GM23248 (cell line): ENCODE measurements around the gene IQCN.

ENCODE experiments used
- EZH2 ChIP-seq: fragments of 200-600 bp; sonication (generic); IDR thresholded peaks from 2 replicates; pipeline ENCODE4 v1.6.1; 2018; ENCODE audit warnings: antibody characterized with exemption, mild to moderate bottlenecking; ENCODE audit not compliant: insufficient read depth, poor library complexity, severe bottlenecking
- EZH2phosphoT487 ChIP-seq: fragments of 200-600 bp; sonication (generic); IDR thresholded peaks from 2 replicates; pipeline ENCODE4 v1.6.1; 2018; ENCODE audit warnings: antibody characterized with exemption, moderate library complexity, mild to moderate bottlenecking, low read depth; ENCODE audit not compliant: insufficient read depth

DNA sequence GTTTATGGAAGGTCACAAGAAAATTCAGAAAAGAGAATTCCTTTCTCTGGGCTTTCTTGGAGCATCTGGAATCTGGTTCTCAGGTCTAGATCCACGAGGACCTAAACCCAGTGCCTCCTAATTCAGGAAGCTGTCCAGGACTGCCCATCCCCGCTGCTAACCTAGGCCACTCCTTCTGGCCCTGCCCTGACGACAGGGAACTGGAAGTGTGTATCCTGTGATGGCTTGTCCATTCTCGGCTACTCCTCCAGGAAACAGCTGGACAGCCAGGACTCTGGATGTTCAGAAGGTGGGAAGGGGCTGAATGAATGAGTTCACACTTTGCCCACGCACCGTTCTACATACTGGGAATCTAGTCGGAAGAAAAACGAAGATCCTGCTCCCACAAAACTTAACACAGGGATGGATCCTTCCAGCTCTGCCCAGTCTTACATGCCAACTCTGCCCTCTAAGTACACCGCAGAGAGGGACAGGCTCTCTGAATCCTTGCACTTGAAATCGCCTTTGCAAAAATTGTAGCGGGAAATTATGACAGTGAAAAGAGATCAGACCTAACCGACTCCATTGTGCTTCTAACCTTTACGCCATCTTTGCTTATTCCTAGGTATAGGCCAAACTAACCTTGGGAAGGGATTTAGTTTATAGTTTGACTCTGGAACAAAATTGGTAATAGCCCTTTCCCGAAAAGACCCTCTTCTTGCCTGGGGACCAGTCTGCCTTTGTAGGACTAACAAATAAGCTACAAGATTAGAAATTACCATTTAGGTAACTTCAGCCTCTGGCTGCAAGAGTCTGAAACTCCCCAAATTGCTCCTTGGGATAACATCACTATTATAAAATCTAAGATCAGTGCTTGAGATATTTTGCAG lies 46.8 kb upstream of the IQCN start:
- no peak for TF ChIP-seq EZH2phosphoT487
- no peak for TF ChIP-seq EZH2
